ENCODE results near the gene SLC12A3.

SLC12A3 gene

GRCh38 chr16:56876048-56876447 lies 11.0 kb downstream of the SLC12A3 start:
- H3K4me3 ChIP-seq (ENCODE audit: low read depth, low read length) = no peak overlapping the region
- no peak for TF ChIP-seq CTCF (IDR thresholded peaks at IDR 0.05; ENCODE audit: borderline replicate concordance, insufficient read depth, low read depth, low read length)

GRCh38 chr16:56877486-56878182 lies 12.6 kb downstream of the SLC12A3 start:
- no peak for TF ChIP-seq CTCF (IDR thresholded peaks at IDR 0.05; ENCODE audit: borderline replicate concordance, insufficient read depth, low read depth, low read length)
- H3K4me3 ChIP-seq (ENCODE audit: low read depth, low read length) = no peak overlapping the region

DNA sequence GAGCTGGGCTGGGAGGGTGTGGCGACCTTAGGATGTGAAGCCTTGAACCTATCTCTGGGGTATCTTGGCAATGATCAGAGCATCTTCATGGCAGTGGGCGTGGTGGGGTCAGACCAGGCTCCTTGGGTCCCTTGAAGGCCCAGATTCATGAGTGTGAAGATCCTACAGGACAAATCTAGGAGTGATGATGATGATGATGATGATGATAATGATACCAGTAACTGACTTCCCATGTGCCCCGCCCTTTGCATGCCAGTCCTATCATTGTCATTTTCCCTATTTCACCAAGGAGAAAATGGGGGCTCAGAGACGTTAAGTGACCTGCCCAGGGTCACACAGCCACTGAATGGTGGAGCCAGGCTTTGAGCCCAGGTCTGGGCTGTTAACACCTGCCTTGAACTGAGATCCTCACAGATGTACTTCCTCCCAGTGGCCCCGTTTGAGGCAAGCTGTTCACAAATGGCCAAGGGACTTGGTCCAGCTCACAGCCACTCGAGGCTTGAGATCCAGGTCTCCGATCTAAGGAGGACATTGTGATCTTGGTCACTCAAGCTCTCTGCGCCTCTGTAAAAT lies 13.4 kb downstream of the SLC12A3 start:
- TF ChIP-seq CTCF (IDR thresholded peaks at IDR 0.05; ENCODE audit: borderline replicate concordance, insufficient read depth, low read depth, low read length) = no peak
- H3K4me3 ChIP-seq (ENCODE audit: low read depth, low read length) = no peak overlapping the region

DNA sequence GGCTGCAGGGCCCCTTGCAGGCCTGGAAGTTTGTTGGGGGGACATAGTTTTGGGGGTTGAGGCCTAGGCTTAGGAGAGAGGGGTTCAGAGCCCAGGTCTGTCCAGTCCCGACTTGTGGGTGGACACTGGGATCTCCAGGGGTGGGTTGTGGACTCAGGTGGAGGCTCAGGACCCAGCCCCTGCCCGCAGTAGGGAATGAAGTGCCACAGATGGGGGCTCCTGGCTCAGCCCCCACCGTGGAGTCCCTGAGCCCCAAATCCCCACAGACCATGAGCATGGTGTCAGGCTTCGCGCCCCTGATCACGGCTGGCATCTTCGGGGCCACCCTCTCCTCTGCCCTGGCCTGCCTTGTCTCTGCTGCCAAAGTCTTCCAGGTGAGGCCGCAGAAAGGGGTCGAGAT lies 14.3 kb downstream of the SLC12A3 start:
- no peak overlapping the region for H3K4me3 ChIP-seq (ENCODE audit: low read depth, low read length)
- no peak for TF ChIP-seq CTCF (IDR thresholded peaks at IDR 0.05; ENCODE audit: borderline replicate concordance, insufficient read depth, low read depth, low read length)

- no peak overlapping the region for H3K4me3 ChIP-seq (ENCODE audit: low read depth, low read length)
- TF ChIP-seq CTCF (IDR thresholded peaks at IDR 0.05; ENCODE audit: borderline replicate concordance, insufficient read depth, low read depth, low read length) = no peak
Observed at GRCh38 chr16:56880176-56880575, 15.2 kb downstream of the SLC12A3 start.

- TF ChIP-seq CTCF (IDR thresholded peaks at IDR 0.05; ENCODE audit: borderline replicate concordance, insufficient read depth, low read depth, low read length) = no peak
- H3K4me3 ChIP-seq (ENCODE audit: low read depth, low read length) = no peak overlapping the region
Observed at GRCh38 chr16:56880685-56881084, 15.7 kb downstream of the SLC12A3 start.
